HepG2 (cell line): ENCODE results near the gene TBC1D10B. TPM values are rescaled to one million over a fixed set of nuclear protein-coding genes. Genes with fewer than 3 reads are reported as not detected.

ENCODE experiments used
- AGO2 ChIP-seq: fragments of 200-400 bp; formaldehyde crosslinking; optimal IDR thresholded peaks from 2 replicates; pipeline ENCODE3; 2017; ENCODE audit warnings: mild to moderate bottlenecking, low read depth, low read length, moderate library complexity
- EEA1 ChIP-seq: sonication (generic); formaldehyde crosslinking; IDR thresholded peaks from 2 replicates; pipeline ENCODE4 v1.5.1; 2020; ENCODE audit warnings: mild to moderate bottlenecking, missing genetic modification reagents, borderline replicate concordance
- EED ChIP-seq: sonication (generic); formaldehyde crosslinking; IDR thresholded peaks from 2 replicates; pipeline ENCODE4 v1.5.0; 2020; ENCODE audit warnings: mild to moderate bottlenecking, missing genetic modification reagents
- KDM2A ChIP-seq: sonication (generic); formaldehyde crosslinking; IDR thresholded peaks from 2 replicates; pipeline ENCODE4 v1.4.0; 2020; ENCODE audit warnings: low read depth, missing genetic modification reagents, borderline replicate concordance
- MED1 ChIP-seq: sonication (generic); formaldehyde crosslinking; IDR thresholded peaks from 2 replicates; pipeline ENCODE4 v1.4.0; 2020; ENCODE audit warnings: missing genetic modification reagents
- MYPOP ChIP-seq: sonication (generic); formaldehyde crosslinking; IDR thresholded peaks from 2 replicates; pipeline ENCODE4 v1.8.1; 2023; ENCODE audit warnings: mild to moderate bottlenecking, moderate library complexity, missing genetic modification reagents
- NR1H2 ChIP-seq: sonication (generic); formaldehyde crosslinking; IDR thresholded peaks from 2 replicates; pipeline ENCODE4 v1.8.1; 2022; ENCODE audit warnings: low read depth, missing genetic modification reagents, borderline replicate concordance
- PRMT3 ChIP-seq: sonication (generic); formaldehyde crosslinking; IDR thresholded peaks from 2 replicates; pipeline ENCODE4 v1.8.1; 2022; ENCODE audit warnings: low read depth, mild to moderate bottlenecking, moderate library complexity, missing genetic modification reagents, borderline replicate concordance
- RBFOX2 ChIP-seq: fragments of 200-400 bp; formaldehyde crosslinking; IDR thresholded peaks from 2 replicates; pipeline ENCODE4 v1.6.1; 2017; ENCODE audit warnings: low read depth, mild to moderate bottlenecking, low read length
- SUZ12 ChIP-seq: fragments of 150-350 bp; IDR thresholded peaks from 2 replicates; pipeline ENCODE4 v1.6.1; 2014; ENCODE audit warnings: low read depth, low read length
- ZFP41 ChIP-seq: sonication (generic); formaldehyde crosslinking; IDR thresholded peaks from 2 replicates; pipeline ENCODE4 v1.4.0; 2020; ENCODE audit warnings: mild to moderate bottlenecking, missing genetic modification reagents, borderline replicate concordance
- ZNF234 ChIP-seq: sonication (generic); formaldehyde crosslinking; conservative IDR thresholded peaks from 2 replicates; pipeline ENCODE4 v1.5.1; 2020; ENCODE audit warnings: mild to moderate bottlenecking, missing genetic modification reagents
- ZNF367 ChIP-seq: sonication (generic); formaldehyde crosslinking; IDR thresholded peaks from 2 replicates; pipeline ENCODE4 v1.4.0; 2020; ENCODE audit warnings: missing genetic modification reagents, borderline replicate concordance
- ZNF574 ChIP-seq: sonication (generic); formaldehyde crosslinking; IDR thresholded peaks from 2 replicates; pipeline ENCODE4 v1.4.0; 2020; ENCODE audit warnings: missing genetic modification reagents
- ZSCAN22 ChIP-seq: sonication (generic); formaldehyde crosslinking; IDR thresholded peaks from 2 replicates; pipeline ENCODE4 v1.4.0; 2020; ENCODE audit warnings: mild to moderate bottlenecking, missing genetic modification reagents
- polyA plus RNA-seq, 8 experiments: library from polyadenylated mRNA; depleted of rRNA in 3 of 8; stranded (reverse) in 7 of 8; unstranded in 1 of 8; fragments of >200 nt; fragmentation: Illumina TruSeq in 4 of 8; extraction: Trizol in 4 of 8; gene quantifications; 2 replicates each; pipeline versions ENCODE4 v1.2.1 to v1.2.3, GENCODE V29; 2011 to 2016; ENCODE audit warnings: low read depth in 4 of 8, missing spikeins in 1 of 8, mixed read lengths in 1 of 8; ENCODE audit not compliant: insufficient read depth in 1 of 8
- total RNA-seq, 5 experiments: library from RNA; depleted of rRNA; stranded (reverse); fragments of >200 nt; fragmentation: Illumina TruSeq; extraction: Trizol; gene quantifications; 2 replicates each; pipeline ENCODE4 v1.2.3, GENCODE V29; 2016; ENCODE audit warnings: low read depth in 1 of 5
- TF ChIP-seq, protein P1 (sequence below): sonication (generic); formaldehyde crosslinking; IDR thresholded peaks from 2 replicates; pipeline ENCODE4 v1.4.0; 2020; ENCODE audit warnings: missing genetic modification reagents
- TF ChIP-seq, protein P2 (sequence below): sonication (generic); formaldehyde crosslinking; IDR thresholded peaks from 2 replicates; pipeline ENCODE4 v1.5.1; 2020; ENCODE audit warnings: mild to moderate bottlenecking, missing genetic modification reagents, moderate library complexity
- TF ChIP-seq, protein P3 (sequence below): sonication (generic); formaldehyde crosslinking; IDR thresholded peaks from 2 replicates; pipeline ENCODE4 v1.5.0; 2020; ENCODE audit warnings: missing genetic modification reagents

Gene TBC1D10B
- total and polyA plus RNA-seq, 2 of the 13 experiments (the other 11 are each of a cell fraction or from before 2014, with no cell fraction given) = 15.7 to 24.8 TPM

GRCh38 chr16:30342751-30343490 is 27.4 kb downstream of the TBC1D10B start (continued):
- TF ChIP-seq ZNF574 (CRISPR knock-in tag) (no peak), KDM2A (CRISPR knock-in tag) (no peak), NR1H2 (CRISPR knock-in tag) (no peak), EEA1 (CRISPR knock-in tag) (no peak), PRMT3 (CRISPR knock-in tag) (no peak), ZSCAN22 (no peak), ZFP41 (CRISPR knock-in tag) (no peak), RBFOX2 (0 out of 2 replicates have a peak, but pooled peaks have one; percentile 37), EED (CRISPR knock-in tag) (peak; percentile 17; the same call in 1 of the 2 replicates), ZNF234 (CRISPR knock-in tag) (no peak), SUZ12 (no peak), MED1 (no peak), ZNF367 (no peak), AGO2 (peak; percentile 62), MYPOP (CRISPR knock-in tag) (no peak)
- TF ChIP-seq, protein P1, sequence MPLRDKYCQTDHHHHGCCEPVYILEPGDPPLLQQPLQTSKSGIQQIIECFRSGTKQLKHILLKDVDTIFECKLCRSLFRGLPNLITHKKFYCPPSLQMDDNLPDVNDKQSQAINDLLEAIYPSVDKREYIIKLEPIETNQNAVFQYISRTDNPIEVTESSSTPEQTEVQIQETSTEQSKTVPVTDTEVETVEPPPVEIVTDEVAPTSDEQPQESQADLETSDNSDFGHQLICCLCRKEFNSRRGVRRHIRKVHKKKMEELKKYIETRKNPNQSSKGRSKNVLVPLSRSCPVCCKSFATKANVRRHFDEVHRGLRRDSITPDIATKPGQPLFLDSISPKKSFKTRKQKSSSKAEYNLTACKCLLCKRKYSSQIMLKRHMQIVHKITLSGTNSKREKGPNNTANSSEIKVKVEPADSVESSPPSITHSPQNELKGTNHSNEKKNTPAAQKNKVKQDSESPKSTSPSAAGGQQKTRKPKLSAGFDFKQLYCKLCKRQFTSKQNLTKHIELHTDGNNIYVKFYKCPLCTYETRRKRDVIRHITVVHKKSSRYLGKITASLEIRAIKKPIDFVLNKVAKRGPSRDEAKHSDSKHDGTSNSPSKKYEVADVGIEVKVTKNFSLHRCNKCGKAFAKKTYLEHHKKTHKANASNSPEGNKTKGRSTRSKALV (CRISPR knock-in tag) = no peak
- TF ChIP-seq, protein P2, sequence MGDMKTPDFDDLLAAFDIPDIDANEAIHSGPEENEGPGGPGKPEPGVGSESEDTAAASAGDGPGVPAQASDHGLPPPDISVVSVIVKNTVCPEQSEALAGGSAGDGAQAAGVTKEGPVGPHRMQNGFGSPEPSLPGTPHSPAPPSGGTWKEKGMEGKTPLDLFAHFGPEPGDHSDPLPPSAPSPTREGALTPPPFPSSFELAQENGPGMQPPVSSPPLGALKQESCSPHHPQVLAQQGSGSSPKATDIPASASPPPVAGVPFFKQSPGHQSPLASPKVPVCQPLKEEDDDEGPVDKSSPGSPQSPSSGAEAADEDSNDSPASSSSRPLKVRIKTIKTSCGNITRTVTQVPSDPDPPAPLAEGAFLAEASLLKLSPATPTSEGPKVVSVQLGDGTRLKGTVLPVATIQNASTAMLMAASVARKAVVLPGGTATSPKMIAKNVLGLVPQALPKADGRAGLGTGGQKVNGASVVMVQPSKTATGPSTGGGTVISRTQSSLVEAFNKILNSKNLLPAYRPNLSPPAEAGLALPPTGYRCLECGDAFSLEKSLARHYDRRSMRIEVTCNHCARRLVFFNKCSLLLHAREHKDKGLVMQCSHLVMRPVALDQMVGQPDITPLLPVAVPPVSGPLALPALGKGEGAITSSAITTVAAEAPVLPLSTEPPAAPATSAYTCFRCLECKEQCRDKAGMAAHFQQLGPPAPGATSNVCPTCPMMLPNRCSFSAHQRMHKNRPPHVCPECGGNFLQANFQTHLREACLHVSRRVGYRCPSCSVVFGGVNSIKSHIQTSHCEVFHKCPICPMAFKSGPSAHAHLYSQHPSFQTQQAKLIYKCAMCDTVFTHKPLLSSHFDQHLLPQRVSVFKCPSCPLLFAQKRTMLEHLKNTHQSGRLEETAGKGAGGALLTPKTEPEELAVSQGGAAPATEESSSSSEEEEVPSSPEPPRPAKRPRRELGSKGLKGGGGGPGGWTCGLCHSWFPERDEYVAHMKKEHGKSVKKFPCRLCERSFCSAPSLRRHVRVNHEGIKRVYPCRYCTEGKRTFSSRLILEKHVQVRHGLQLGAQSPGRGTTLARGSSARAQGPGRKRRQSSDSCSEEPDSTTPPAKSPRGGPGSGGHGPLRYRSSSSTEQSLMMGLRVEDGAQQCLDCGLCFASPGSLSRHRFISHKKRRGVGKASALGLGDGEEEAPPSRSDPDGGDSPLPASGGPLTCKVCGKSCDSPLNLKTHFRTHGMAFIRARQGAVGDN (CRISPR knock-in tag) = 0 out of 2 replicates have a peak, but pooled peaks have one; percentile 10
- TF ChIP-seq, protein P3, sequence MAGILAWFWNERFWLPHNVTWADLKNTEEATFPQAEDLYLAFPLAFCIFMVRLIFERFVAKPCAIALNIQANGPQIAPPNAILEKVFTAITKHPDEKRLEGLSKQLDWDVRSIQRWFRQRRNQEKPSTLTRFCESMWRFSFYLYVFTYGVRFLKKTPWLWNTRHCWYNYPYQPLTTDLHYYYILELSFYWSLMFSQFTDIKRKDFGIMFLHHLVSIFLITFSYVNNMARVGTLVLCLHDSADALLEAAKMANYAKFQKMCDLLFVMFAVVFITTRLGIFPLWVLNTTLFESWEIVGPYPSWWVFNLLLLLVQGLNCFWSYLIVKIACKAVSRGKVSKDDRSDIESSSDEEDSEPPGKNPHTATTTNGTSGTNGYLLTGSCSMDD (CRISPR knock-in tag) = no peak
